ENCODE measurements around the gene AMY2B. TPM values are rescaled to one million over a fixed set of nuclear protein-coding genes. Genes with fewer than 3 reads are reported as not detected.
"Not testable (repeated sequence)": the region's sequence is repeated elsewhere in the genome, so short reads cannot be mapped to it uniquely, and the experiment has no call there.

AMY2B gene
- total and polyA plus RNA-seq, 2 of the 8 experiments (the other 6 are each of a cell fraction or from before 2014, with no cell fraction given), result 2.0 to 2.1 TPM

- TF ChIP-seq POLR2AphosphoS5 (IDR thresholded peaks at IDR 0.05; ENCODE audit: low read depth, low read length) (no peak), KDM1A (IDR thresholded peaks at IDR 0.05; ENCODE audit: borderline replicate concordance, low read length) (no peak), CTBP2 (IDR thresholded peaks at IDR 0.05; ENCODE audit: borderline replicate concordance, insufficient read depth, insufficient read length, low read length) (no peak), SRF (IDR thresholded peaks at IDR 0.05; ENCODE audit: low read depth, low read length) (no peak), RNF2 (IDR thresholded peaks at IDR 0.05; ENCODE audit: borderline replicate concordance, low read depth, low read length, missing control alignments, poor library complexity, severe bottlenecking) (no peak), CEBPB (IDR thresholded peaks at IDR 0.05; ENCODE audit: low read depth, low read length) (no peak)
Observed at GRCh38 chr1:103560427-103560826, 11.0 kb upstream of the AMY2B start (continued).

GRCh38 chr1:103561124-103561523 lies 10.3 kb upstream of the AMY2B start:
- H3K36me3 ChIP-seq (ENCODE audit: control insufficient read depth in 2 of 4, insufficient read depth in 4 of 4, low read length in 3 of 4); FAIRE-seq; H3K27ac ChIP-seq (ENCODE audit: low read depth, low read length); H3K9ac ChIP-seq (replicated peaks in 1 of 4; ENCODE audit: extremely low read depth in 1 of 4, low read depth in 3 of 4, low read length in 3 of 4); H3K4me2 ChIP-seq (ENCODE audit: insufficient read depth in 1 of 2, low read depth in 2 of 2, low read length in 2 of 2); H4K91ac ChIP-seq (replicated peaks; ENCODE audit: insufficient read length, low read length); H4K8ac ChIP-seq (ENCODE audit: extremely low read depth, insufficient read depth, low read length); H3K14ac ChIP-seq (ENCODE audit: insufficient read length); H2BK120ac ChIP-seq (replicated peaks; ENCODE audit: low read depth, low read length); H3K23me2 ChIP-seq (ENCODE audit: low read depth, low read length); H3K18ac ChIP-seq (ENCODE audit: extremely low read depth, low read length); H3K56ac ChIP-seq (replicated peaks; ENCODE audit: insufficient read length, low read depth, low read length); H3K4ac ChIP-seq (replicated peaks; ENCODE audit: insufficient read length, low read depth, low read length); H2BK15ac ChIP-seq (ENCODE audit: low read length); H2BK12ac ChIP-seq (ENCODE audit: low read depth, low read length); H4K5ac ChIP-seq (ENCODE audit: insufficient read length, low read depth, low read length); H3K4me1 ChIP-seq (replicated peaks in 1 of 4; ENCODE audit: control insufficient read depth in 3 of 4, insufficient read depth in 4 of 4, low read length in 3 of 4); H3K79me2 ChIP-seq (ENCODE audit: control insufficient read depth in 1 of 2, insufficient read depth in 2 of 2, low read length in 2 of 2); H2AFZ ChIP-seq (ENCODE audit: low read length); H3K79me1 ChIP-seq (ENCODE audit: low read depth, low read length); H3K4me3 ChIP-seq (ENCODE audit: extremely low read depth in 1 of 4, insufficient read depth in 2 of 4, low read depth in 3 of 4, low read length in 4 of 4); H3K9me3 ChIP-seq (ENCODE audit: insufficient read depth in 2 of 2, low read depth in 1 of 2, low read length in 1 of 2); H3K27me3 ChIP-seq (replicated peaks in 1 of 4; ENCODE audit: control insufficient read depth in 3 of 4, extremely low read depth in 1 of 4, insufficient read depth in 3 of 4, low read length in 3 of 4); CTCF ChIA-PET (ENCODE audit: partially characterized antibody); H3K23ac ChIP-seq (ENCODE audit: insufficient read length); POLR2A ChIA-PET (ENCODE audit: partially characterized antibody); H2AK5ac ChIP-seq (ENCODE audit: low read depth, low read length); H2BK20ac ChIP-seq (ENCODE audit: low read length); H4K20me1 ChIP-seq (replicated peaks in 1 of 2; ENCODE audit: control insufficient read depth in 1 of 2, insufficient read depth in 2 of 2, low read length in 2 of 2); DNase-seq (ENCODE audit: low read depth in 1 of 2, low spot score in 2 of 2); H2BK5ac ChIP-seq (ENCODE audit: low read depth, low read length): not testable (repeated sequence)
- 100% methylated on average over 3 of the region's 3 CpGs; no CpG with 5 or more reads in 1 of the 2 experiments for WGBS, 2 experiments (ENCODE audit: extremely low coverage in 1 of 2, insufficient coverage in 1 of 2, insufficient read length in 1 of 2, insufficient replicate concordance in 2 of 2, low coverage in 1 of 2, low lambda C conversion rate in 2 of 2, missing lambda C conversion rate in 1 of 2)
